B cell (primary cell): ENCODE data around the gene VIPR2.

ENCODE experiments used
- EZH2 ChIP-seq: IDR thresholded peaks from 2 replicates; pipeline ENCODE4 v1.6.1; 2012; ENCODE audit warnings: borderline replicate concordance, low read depth, mild to moderate bottlenecking, moderate library complexity, low read length; ENCODE audit not compliant: insufficient read depth, poor library complexity, severe bottlenecking
- TF ChIP-seq, protein P1 (sequence below): fragments of 200-600 bp; IDR thresholded peaks from one replicate; pipeline ENCODE4 v1.8.0; 2022; ENCODE audit warnings: antibody characterized with exemption, mild to moderate bottlenecking

- no peak for TF ChIP-seq EZH2
- TF ChIP-seq, protein P1, sequence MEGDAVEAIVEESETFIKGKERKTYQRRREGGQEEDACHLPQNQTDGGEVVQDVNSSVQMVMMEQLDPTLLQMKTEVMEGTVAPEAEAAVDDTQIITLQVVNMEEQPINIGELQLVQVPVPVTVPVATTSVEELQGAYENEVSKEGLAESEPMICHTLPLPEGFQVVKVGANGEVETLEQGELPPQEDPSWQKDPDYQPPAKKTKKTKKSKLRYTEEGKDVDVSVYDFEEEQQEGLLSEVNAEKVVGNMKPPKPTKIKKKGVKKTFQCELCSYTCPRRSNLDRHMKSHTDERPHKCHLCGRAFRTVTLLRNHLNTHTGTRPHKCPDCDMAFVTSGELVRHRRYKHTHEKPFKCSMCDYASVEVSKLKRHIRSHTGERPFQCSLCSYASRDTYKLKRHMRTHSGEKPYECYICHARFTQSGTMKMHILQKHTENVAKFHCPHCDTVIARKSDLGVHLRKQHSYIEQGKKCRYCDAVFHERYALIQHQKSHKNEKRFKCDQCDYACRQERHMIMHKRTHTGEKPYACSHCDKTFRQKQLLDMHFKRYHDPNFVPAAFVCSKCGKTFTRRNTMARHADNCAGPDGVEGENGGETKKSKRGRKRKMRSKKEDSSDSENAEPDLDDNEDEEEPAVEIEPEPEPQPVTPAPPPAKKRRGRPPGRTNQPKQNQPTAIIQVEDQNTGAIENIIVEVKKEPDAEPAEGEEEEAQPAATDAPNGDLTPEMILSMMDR = no peak
Measured at GRCh38 chr7:159033956-159034355, 110.7 kb downstream of the VIPR2 start.
